ENCODE results near the gene GPR78. TPM values are rescaled to one million over a fixed set of nuclear protein-coding genes. Genes with fewer than 3 reads are reported as not detected.
"Not testable (repeated sequence)": the region's sequence is repeated elsewhere in the genome, so short reads cannot be mapped to it uniquely, and the experiment has no call there.

GPR78 gene
- total RNA-seq, 1 experiment from 2014 or later = not detected

GRCh38 chr4:8621135-8621534 is 40.9 kb downstream of the GPR78 start:
- DNase-seq (ENCODE audit: low read depth); in situ Hi-C loops (cut with HindIII; ENCODE audit: low pct_unique_long_range_greater_than_20kb, low sequenced_read_pairs): not testable (repeated sequence)

GRCh38 chr4:8624601-8625272 is 44.5 kb downstream of the GPR78 start:
- in situ Hi-C loops (cut with HindIII; ENCODE audit: low pct_unique_long_range_greater_than_20kb, low sequenced_read_pairs); DNase-seq (ENCODE audit: low read depth): not testable (repeated sequence)

DNA sequence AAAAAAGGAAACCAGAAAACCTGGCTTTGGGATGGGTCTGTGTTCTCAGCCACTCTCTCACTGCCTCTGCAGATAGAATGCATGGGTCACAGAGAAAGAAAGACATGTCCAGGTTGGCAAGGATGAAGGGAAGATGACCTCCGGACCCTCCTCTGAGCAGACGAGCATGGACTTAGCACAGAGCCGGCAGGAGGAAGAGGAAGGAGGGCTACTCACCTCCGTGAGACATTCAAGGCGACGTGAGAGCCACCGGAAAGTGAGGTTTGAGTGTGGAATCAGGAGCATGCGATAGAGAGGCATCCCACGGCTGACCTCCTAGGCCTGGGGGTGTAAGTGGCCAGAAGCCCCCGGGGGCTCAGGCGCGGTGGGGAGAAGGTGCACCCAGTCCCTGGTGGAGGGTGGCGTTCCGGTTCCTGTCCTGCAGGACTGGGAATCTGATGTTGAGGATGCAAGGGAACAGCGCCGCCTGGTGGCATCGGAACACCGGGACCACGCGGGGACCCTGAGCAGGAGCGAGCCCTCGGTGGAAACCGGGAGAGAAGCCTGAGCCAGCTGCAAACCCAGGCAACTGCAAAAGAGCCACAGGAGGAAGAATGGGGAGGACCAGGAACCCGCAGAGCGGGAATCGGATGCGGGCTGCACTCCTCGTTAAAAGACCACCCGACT is 50.2 kb downstream of the GPR78 start:
- in situ Hi-C loops (cut with HindIII; ENCODE audit: low pct_unique_long_range_greater_than_20kb, low sequenced_read_pairs); DNase-seq (ENCODE audit: low read depth): not testable (repeated sequence)

DNA sequence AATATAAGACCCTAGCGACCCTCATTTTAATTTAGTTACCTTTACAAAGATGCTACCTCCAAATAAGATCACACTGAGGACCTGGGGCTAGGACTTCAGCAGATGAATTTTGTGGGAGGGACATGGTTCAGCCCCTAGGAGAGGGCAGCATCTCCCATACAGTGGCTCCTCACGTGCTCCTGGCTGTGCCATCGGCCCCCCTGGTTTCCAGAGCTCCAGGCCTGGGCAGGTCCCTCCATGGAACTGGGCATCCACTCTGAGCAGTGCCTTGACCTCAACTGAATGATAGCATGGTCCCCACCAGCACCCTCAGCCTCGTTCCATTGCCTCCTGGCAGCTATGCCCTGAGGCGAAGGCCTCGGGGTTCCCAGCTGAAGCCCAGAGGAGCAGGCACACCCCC is 51.7 kb downstream of the GPR78 start:
- DNase-seq (ENCODE audit: low read depth); in situ Hi-C loops (cut with HindIII; ENCODE audit: low pct_unique_long_range_greater_than_20kb, low sequenced_read_pairs): not testable (repeated sequence)

DNA sequence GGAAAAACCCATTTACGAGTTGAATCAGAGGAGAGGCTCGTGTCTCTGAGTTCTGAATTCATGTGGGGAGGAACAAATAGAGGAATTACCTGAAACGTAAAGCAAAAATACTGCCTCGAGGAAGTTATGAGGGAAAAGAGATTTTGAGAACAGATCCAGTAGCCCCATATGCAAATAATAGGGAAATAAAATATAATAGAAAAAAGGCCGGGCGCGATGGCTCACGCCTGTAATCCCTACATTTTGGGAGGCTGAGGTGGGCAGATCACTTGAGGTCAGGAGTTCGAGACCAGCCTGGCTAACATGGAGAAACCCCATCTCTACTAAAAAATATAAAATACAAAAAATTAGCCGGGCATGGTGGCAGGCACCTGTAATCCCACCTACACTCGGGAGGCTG is 54.6 kb downstream of the GPR78 start:
- in situ Hi-C loops (cut with HindIII; ENCODE audit: low pct_unique_long_range_greater_than_20kb, low sequenced_read_pairs); DNase-seq (ENCODE audit: low read depth): not testable (repeated sequence)

DNA sequence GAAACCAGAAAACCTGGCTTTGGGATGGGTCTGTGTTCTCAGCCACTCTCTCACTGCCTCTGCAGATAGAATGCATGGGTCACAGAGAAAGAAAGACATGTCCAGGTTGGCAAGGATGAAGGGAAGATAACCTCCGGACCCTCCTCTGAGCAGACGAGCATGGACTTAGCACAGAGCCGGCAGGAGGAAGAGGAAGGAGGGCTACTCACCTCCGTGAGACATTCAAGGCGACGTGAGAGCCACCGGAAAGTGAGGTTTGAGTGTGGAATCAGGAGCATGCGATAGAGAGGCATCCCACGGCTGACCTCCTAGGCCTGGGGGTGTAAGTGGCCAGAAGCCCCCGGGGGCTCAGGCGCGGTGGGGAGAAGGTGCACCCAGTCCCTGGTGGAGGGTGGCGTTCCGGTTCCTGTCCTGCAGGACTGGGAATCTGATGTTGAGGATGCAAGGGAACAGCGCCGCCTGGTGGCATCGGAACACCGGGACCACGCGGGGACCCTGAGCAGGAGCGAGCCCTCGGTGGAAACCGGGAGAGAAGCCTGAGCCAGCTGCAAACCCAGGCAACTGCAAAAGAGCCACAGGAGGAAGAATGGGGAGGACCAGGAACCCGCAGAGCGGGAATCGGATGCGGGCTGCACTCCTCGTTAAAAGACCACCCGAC is 55.8 kb downstream of the GPR78 start:
- in situ Hi-C loops (cut with HindIII; ENCODE audit: low pct_unique_long_range_greater_than_20kb, low sequenced_read_pairs); DNase-seq (ENCODE audit: low read depth): not testable (repeated sequence)

Other genes with a start within 250 kb of the GPR78 start
- 7.3 and 10.5 TPM in 2 replicates for gene ACOX3, start 139.7 kb upstream of the GPR78 start, total RNA-seq (2014; rRNA removed; shearing (Covaris generic); ENCODE audit: low replicate concordance)
- gene TRMT44, start 139.6 kb upstream of the GPR78 start, total RNA-seq (2014; rRNA removed; shearing (Covaris generic); ENCODE audit: low replicate concordance) = 6.8 and 19.8 TPM in 2 replicates
- gene CPZ, start 12.4 kb downstream of the GPR78 start, total RNA-seq (2014; rRNA removed; shearing (Covaris generic); ENCODE audit: low replicate concordance) = not detected in 2 replicates